HEK293T (cell line): ENCODE measurements around the gene RMDN3.

ENCODE experiments used
- CTBP1 ChIP-seq: fragments of 450-650 bp; IDR thresholded peaks from 2 replicates; pipeline ENCODE4 v1.6.1; 2016; ENCODE audit warnings: borderline replicate concordance
- HDGF ChIP-seq: fragments of 450-650 bp; IDR thresholded peaks from 2 replicates; pipeline ENCODE4 v1.6.1; 2017; ENCODE audit warnings: antibody characterized with exemption, borderline replicate concordance
- SUZ12 ChIP-seq: fragments of 450-650 bp; IDR thresholded peaks from 2 replicates; pipeline ENCODE4 v1.6.1; 2016; ENCODE audit warnings: mild to moderate bottlenecking
- ZNF384 ChIP-seq: fragments of 450-650 bp; IDR thresholded peaks from 2 replicates; pipeline ENCODE4 v1.6.1; 2016
- TF ChIP-seq, protein P1 (sequence below): fragments of 450-650 bp; IDR thresholded peaks from 2 replicates; pipeline ENCODE4 v1.6.1; 2016

DNA sequence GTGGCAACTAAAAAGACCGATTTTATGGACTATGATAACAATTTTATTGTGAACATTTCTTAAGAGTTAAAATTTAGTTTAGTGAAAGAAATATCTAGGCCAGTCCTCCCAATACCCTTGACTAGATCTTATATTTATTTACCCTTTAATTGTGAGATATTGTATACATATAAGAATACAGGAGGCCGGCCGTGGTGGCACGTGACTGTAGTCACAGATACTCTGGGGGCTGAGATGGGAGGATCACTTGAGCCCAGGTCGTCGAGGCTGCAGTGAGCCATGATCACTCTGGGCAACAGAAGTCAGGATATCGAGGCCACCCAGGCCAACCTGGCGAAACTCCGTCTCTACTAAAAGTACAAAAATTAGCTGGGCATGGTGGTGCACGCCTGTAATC is 756 bp upstream of the RMDN3 start:
- TF ChIP-seq, protein P1, sequence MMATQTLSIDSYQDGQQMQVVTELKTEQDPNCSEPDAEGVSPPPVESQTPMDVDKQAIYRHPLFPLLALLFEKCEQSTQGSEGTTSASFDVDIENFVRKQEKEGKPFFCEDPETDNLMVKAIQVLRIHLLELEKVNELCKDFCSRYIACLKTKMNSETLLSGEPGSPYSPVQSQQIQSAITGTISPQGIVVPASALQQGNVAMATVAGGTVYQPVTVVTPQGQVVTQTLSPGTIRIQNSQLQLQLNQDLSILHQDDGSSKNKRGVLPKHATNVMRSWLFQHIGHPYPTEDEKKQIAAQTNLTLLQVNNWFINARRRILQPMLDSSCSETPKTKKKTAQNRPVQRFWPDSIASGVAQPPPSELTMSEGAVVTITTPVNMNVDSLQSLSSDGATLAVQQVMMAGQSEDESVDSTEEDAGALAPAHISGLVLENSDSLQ: peak; percentile 12; the same call in 1 of the 2 replicates
- no peak for TF ChIP-seq SUZ12
- no peak for TF ChIP-seq ZNF384
- TF ChIP-seq HDGF: no peak
- TF ChIP-seq CTBP1: no peak
